M059J (cell line): ENCODE measurements around the gene GCH1. TPM values are rescaled to one million over a fixed set of nuclear protein-coding genes. Genes with fewer than 3 reads are reported as not detected.

Source experiments
- DNase-seq: peaks from one replicate; pipeline ENCODE4 v3.0.0-alpha.2; 2012; ENCODE audit warnings: low read depth
- total RNA-seq: library from RNA; depleted of rRNA; stranded (reverse); fragments of >200 nt; shearing (Covaris generic); gene quantifications from 2 replicates; pipeline ENCODE4 v1.2.3, GENCODE V29; 2014

GCH1 gene
- total RNA-seq, 1 experiment from 2014 or later, result 5.4 TPM

DNA sequence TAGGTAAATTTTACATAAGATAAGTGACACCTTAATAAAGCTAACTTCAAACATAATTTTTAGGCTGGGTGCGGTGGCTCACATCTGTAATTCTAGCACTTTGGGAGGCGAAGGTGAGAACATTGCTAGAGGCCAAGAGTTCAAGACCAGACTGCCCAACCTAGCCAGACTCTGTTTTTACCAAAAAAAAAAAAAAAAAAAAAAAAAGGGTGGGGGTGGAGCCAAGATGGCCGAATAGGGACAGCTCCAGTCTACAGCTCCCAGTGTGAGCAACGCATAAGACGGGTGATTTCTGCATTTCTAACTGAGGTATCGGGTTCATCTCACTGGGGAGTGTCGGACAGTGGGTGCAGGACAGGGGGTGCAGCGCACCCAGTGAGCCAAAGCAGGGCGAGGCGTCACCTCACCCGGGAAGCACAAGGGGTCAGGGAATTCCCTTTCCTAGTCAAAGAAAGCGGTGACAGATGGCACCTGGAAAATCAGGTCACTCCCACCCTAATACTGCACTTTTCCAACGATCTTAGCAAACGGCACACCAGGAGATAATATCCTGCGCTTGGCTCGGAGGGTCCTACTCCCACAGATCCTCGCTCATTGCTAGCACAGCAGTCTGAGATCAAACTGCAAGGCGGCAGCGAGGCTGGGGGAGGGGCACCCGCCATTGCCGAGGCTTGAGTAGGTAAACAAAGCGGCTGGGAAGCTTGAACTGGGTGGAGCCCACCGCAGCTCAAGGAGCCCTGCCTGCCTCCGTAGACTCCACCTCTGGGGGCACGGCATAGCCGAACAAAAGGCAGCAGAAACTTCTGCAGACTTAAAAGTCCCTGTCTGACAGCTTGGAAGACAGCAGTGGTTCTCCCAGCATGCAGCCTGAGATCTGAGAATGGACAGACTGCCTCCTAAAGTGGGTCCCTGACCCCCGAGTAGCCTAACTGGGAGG is 32.2 kb downstream of the GCH1 start:
- DNase-seq, result peak; percentile 28

DNA sequence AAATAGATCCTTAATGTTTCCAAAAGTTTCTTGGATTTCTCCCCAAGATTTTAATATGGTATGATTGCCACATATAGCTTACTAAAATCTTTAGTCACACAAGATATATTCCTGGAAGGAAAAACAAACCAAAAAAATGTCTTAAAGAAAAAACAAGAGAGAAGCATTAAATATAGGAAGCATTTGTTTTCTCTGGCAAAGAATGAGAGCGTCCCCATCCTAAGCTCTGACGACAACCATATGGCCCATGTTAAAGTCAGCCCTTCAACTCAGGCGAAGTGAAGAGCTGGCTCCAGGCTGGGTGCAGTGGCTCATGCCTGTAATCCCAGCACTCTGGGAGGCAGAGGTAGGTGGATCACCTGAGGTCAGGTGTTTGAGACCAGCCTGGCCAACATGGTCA is 35.6 kb downstream of the GCH1 start:
- no peak for DNase-seq

DNA sequence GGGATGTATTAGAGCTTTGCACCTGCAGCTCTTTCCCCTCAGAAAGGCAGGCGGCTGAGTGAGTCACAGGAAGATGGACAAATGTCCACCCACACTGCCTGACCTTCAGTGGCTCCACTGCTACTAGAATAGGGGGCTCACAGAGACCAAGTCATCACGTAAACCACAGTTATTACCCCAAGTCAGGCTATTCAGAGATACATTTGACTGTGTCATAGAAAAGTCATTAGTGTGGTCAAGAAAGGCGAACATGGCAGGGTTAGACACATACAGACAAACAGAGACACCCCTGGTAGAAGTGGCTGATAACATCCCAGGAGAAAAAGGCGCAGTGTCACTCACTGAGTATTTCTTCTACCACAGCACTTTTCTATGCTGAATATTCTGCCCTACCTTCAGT is 36.0 kb downstream of the GCH1 start:
- peak; percentile 22 for DNase-seq

DNA sequence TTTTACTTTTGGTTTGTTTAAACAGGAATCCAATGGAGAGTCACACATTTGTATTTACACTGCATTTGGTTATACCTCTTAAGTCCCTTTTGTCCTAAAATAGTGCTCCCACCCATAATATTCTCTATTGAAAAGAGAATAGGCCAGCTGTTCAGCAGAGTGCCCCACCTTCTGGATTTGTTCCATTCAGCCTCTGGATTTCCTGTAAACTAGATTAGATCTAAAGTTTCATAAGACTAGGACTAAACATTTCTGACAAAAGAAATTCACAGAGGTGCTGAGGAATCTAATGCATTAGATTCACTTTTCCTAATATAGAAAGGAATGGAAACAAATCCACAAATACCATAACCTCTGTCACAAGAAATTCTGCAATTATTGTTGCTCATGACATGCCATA is 38.1 kb downstream of the GCH1 start:
- no peak for DNase-seq

DNA sequence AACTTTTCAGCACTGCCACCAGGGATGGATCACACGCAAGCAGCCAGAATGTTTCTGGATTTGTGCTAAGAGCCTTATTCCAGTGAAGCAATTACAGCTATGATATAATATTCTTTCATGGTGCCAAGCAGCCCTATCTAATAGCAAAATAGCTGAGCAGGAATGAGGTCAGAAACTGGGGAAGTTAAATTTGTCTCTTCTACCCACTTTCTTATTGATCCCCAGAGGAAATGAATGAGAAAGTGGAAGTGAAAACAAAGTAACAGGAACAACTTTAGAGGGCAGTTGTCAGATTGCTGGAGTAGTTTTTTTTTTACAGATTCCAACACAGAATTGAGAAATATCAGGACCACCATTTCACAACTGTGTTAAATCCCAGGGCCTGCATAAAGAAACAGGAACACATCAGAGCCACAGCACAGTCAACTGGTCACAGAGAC is 44.8 kb downstream of the GCH1 start:
- no peak for DNase-seq

DNA sequence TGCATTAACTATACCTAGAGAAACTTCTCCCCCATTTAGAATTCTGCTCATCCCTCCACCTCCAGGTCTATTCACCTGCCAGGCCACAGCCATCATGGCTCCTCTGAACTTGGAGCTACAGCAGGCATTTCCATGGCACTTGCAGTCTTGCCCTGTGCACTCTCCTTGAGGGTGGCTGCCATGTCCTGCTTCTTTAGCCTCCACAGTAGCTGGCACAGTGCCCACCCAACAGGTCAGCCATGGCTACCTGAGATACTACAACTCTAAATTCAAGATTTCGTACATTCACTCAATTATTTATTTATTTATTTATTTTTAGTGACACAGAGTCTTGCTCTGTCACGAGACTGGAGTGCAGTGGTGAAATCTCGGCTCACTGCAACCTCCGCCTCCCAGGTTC is 46.5 kb downstream of the GCH1 start:
- no peak for DNase-seq

DNA sequence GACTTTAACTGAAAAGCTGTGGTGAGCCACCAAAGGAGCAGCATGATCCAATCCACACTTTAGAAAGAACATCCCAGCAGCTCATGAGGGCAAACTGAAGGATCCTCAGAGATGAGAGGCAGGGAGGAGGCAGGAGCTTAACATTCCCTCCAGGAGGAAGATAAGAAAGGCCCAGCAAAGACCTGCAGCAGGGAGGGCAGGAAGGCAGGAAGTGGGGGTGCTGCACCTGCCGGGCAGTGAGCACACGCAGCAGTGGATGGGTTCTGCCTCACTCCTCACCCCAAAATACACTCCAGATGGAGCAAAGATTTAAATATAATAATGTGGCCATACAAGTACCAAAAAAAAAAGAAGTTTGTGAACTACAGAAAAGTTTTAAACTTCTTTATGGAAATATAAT is 48.4 kb downstream of the GCH1 start:
- DNase-seq, result no peak

DNA sequence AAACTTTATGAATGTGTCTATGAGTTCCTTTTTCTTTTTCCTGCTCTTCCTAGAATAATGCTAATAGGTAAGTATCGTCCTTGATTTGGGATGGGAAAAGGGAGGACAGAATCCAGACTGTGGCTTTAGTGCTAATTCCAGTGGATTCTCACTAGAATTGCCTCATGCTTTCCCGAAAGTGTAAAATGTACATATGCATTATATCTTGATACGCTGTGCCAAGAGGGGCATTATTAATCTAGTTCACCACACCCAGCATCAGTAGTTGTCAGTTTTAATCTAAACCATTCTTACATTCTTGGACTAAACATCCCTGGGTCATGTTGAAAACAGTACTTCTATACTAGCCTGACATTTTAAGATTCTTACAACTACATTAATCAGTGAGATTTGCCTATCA is 49.3 kb downstream of the GCH1 start:
- no peak for DNase-seq

DNA sequence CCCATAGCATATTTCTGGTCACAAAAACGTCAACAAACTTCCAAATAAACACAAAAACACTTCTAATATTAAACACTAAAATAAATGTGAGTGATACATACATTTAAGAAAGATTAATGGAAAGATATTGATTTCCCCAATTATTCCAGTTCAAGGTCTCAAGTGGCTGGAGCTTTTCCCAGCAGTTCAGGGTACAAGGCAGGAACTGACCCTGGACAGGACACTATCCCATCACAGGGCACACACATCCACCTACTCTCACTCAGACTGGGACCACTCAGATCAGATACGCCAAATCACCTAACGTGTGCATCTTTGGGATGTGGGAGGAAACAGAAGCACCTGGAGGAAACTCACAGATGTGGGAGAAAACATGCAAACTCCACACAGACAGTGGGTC is 50.4 kb downstream of the GCH1 start:
- DNase-seq, result no peak

DNA sequence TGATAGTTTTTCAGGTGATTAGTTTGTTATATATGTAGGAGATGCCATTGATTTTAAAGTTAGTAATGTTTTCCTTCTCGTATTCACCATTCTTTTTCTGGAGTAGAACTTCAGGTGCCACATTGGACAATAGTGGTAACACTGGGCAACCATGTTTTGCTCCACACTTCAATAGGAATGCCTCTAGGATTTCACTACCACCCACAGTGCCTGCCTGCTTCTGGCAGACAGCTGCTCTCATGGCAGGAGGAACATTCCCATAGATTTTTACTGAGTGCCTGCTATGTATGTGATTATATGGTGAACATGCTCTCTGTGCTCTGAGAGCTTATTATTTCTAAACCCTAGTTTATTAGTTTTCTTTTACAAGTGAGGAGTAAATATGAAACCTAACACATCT is 53.7 kb downstream of the GCH1 start:
- no peak for DNase-seq

DNA sequence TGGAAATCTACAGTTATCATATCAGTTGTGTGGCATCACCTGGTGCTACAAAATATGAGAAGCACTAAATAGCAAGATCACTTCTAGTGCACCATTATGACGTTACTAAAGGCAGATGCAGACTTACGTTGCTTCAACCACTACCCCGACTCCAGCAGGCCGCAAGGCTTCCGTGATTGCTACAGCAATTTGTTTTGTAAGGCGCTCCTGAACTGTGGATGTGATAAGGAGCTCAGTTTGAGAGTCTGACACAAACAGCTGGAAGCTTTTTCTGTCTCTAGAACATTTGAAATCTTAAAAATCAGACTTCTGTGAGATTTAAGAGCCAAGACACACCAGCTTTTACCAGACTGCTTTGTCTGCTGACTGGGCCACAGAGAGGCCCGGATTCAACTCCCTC is 57.0 kb downstream of the GCH1 start:
- DNase-seq, result no peak

DNA sequence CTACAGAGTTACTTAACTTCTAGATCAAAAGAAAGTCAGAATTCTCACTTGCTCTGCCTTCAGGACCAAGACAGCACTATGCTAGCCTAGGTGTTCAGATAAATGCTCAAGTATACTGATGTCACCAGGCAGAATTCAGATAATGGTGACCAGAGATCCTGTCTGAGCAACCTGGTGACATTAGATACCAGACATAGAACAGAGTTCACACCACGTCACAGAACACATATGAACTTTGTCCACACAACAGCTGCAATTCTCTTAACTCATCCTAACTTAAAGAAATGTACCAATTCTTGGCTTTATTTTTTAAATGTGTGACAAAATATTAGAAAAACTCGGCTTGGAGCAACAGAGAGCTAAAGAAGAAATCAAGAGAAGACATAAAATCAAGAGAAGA is 58.1 kb downstream of the GCH1 start:
- no peak for DNase-seq

DNA sequence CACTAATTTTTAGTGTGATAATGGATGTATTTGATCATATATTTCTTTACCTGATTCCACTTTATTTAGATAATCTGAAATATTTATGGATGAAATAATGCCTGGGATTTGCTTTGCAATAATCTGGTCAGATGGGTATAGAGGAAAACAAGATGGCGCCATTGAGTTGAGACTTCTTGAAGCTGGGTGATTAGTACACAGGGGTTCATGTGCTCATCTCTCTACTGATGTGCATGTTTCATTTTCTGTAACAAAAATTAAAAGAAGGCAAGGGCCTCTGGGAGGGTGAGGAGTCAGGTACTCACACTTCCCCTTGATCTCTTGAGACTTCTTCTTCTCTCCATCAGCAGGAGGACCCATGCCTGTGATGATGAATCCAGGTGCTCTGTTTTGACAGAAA is 61.8 kb downstream of the GCH1 start:
- DNase-seq, result no peak

DNA sequence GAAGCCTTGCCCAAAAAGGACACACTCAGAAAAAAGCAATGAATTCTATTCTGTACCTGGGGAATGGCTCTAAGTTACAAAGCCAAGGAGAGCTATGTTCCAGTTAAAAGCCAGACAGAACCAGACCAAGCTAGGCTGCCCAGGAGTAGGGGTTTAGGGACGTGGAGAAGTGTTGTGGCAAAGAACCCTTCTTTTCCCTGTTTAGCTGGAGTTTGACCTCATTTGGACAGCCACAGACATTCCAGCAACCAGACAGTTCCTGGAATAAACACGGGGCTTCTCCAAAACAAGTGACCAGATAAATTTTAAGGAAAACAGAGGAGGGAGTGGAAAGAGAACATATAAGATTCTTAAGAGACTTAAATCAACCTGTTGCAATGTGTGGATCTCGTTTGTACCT is 62.3 kb downstream of the GCH1 start:
- no peak for DNase-seq

DNA sequence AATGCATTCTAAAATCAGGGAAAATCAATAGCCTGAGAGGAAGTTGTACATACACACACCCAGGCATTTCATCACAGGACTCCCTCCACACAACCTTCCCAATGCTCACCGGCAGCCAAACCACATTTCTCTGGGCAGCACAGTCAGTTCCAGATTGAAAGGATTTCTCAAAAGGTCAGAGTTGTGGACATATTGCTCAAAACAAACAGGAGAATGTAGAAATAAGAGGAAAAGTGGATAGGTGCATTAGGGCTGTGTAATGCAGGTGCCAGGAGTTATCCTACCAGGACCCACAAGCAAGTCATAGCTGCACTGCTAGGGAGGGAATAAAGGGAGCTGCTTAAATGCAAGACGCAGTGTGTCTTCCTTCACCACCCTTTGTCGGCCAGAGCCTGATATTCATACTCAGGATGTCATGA is 62.9 kb downstream of the GCH1 start:
- no peak for DNase-seq

DNA sequence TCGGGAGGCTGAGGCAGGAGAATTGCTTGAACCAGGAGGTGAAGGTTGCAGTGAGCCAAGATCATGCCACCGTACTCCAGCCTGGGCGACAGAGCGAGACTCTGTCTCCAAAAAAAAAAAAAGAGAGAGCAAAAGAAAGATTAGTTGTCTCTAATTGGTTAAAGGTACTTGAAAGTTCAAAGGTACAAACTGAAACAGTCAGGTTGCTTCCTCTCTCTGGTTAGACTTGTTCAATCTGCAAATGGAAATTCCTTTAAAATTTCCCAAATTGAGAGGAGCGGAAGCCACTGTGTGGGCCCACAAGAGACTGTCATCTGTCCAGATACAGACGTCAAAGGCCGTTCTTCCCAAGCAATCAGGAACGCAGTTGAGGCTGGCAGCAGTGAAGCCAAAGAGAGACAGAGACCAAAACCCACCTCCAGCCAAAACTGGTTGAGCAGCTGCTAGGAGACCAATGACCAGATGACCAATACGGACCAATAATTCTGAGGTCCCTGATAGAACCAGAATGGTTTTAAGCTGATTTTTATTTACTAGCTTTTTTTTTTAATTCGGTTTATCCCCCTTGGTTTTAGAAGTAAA is 63.6 kb downstream of the GCH1 start:
- DNase-seq, result no peak

DNA sequence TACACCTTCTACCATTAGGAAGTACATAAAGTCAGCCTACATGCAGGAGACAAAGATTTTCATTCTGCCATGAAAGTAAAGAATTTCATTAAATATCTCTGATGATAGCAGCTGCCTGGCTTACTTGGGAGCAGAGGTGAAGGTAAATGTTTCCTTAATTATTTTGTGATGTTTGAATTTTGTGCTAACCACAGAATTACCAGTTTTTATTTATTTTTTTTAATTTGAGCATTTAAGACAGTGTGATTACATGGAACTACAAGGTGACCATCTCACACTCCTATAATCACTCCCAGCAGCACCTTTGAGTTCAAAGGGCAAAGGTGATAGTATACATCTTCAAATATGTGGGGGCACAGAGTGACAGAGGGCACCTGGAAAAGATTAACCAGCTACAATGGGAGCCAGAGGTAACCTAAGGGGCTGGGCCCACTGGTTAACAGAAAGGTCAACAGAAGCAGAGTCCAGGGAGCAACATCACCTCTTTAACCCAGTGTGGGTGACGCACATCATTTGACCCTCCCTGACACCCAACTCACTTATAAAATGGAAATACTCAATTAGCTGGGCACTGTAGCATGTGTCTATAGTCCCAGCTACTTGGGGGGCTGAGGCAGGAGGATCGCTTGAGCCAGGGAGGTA is 65.0 kb downstream of the GCH1 start:
- no peak for DNase-seq

DNA sequence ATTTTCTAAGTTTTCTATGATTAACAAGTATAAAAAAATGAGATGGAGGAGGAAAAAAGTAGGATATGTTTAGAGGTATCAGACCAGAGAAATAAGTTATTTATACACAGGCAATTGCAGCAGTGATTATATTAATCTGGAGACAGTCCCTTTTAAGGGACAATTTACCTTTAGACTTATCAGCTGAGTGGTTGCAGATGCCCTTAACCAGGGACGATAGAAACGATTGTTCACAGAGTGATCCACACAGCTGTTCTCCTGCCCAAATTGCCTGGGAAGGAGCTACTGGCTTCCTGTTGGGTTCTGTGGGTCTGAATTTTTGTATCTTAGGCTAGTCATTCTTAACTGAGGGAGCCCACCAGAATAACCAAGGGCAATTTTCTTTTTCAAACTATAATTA is 66.4 kb downstream of the GCH1 start:
- no peak for DNase-seq

DNA sequence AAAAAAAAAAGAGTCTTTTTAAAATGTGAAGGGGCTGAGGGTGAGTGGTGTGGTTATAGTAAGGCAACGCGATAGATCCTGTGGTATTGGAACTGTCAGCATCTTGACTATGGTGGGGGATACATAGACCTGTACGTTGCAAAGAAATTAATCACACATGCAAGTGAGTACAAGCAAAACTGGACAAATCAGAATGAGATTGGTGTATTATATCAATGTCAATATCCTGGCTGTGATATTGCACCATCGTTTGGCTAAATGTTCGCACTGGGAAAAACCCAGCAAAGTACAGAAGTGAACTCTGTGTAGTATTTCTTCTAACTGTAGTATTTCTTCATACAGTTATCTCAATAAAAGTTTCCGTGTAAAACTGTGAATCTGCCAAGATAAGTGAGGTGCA is 67.9 kb downstream of the GCH1 start:
- DNase-seq, result no peak

DNA sequence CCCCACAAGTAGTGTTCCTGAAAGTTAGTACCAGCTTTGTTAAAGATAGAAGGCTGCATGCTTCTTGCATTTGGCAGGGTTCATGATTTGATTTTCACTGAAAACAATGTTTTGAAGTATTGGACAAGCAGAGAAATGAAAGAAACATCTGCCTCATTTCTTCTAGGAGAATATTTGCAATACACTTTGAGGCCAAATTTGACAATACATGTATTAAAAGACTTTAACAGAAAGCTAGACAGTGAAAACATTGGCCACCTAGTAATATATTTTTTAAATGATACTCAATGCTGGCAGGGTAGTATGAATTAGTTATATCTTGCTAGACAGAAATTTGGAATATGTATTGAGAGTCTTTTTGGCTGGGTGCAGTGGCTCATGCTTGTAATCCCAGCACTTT is 68.5 kb downstream of the GCH1 start:
- no peak for DNase-seq

DNA sequence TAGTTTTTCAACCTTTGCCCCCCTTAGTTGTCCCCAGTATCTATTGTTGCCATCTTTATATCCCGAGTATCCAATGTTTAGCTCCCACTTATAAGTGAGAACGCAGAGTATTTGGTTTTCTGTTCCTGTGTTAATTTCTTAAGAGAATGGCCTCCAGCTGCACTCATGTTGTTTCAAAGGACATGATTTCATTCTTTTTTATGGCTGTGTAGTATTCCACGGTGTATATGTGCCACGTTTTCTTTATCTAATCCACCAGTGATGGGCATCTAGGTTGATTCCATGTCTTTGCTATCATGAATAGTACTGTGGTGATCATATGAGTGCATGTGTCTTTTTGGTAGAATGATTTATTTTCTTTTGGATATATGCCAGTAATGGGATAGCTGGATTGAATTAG is 72.0 kb downstream of the GCH1 start:
- no peak for DNase-seq

DNA sequence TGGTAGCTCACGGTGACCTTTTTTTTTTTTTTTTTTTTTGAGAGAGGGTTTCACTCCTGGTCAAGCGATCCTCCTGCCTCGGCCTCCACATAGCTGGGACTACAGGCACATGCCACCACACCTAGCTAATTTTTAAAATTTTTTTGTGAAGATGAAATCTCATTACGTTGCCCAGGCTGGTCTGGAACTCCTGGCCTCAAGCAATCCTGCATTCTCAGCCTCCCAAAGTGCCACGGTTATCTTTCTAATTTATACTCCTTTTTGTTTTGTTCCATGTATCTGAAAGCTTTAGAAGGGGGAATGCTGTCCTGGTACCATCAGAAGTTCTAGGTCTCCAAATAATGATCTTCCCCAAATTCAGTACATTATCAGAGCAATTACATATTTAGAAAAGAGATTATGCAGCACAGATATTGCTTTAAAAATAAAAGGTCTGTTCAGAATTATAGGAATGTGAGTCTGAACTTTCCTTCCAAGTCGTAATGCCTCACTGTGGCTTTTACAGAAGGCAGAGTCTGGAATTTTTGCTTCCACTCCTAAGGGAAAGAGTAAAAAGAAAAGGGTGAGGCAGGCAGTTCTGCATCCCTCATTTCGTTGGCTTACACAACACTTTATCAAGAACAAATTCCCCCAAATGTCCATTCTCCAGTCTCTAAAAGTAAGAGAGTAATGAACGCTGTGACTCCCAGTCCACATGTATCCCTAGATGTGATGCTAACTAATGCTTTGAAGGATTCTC is 73.0 kb downstream of the GCH1 start:
- DNase-seq, result no peak
